Omental fat pad (tissue), 4 donors: ENCODE results near the gene ANTKMT. TPM values are rescaled to one million over a fixed set of nuclear protein-coding genes. Genes with fewer than 3 reads are reported as not detected.
"Not testable (repeated sequence)": the region's sequence is repeated elsewhere in the genome, so short reads cannot be mapped to it uniquely, and the experiment has no call there.

Source experiments
- ATAC-seq: fragments of 150-250 bp; one replicate; pipeline ENCODE4 v1.9.1; 2016; ENCODE audit warnings: mild to moderate bottlenecking, moderate library complexity; ENCODE audit not compliant: low FRiP score
- DNase-seq: peaks from one replicate; pipeline ENCODE4 v3.0.0-alpha.2; 2019; ENCODE audit warnings: low spot score
- CTCF ChIP-seq, 3 donors: fragments of 450-650 bp; IDR thresholded peaks; one replicate each; pipeline ENCODE4 v1.5.1; 2016 to 2017; ENCODE audit warnings: antibody characterized with exemption in 3 of 3, mild to moderate bottlenecking in 3 of 3, moderate library complexity in 2 of 3
- total RNA-seq, 4 donors: library from RNA; depleted of rRNA; stranded (reverse); fragments of >200 nt; gene quantifications; one replicate each; pipeline ENCODE4 v1.1.0, GENCODE V29; 2016

The ANTKMT gene
- total RNA-seq, 4 donors from 2014 or later = 21.9 to 45.4 (median 36.2) TPM

GRCh38 chr16:751152-752006, 30.4 kb downstream of the ANTKMT start:
- no peak for TF ChIP-seq CTCF (IDR thresholded peaks at IDR 0.05)
- ATAC-seq = no peak

GRCh38 chr16:752007-752312, 31.0 kb downstream of the ANTKMT start:
- ATAC-seq (no peak), DNase-seq (no peak)
- no peak for TF ChIP-seq CTCF (IDR thresholded peaks at IDR 0.05)

More at GRCh38 chr16:751152-752006, 30.4 kb downstream of the ANTKMT start:
- DNase-seq = no peak

GRCh38 chr16:754121-754607, 33.2 kb downstream of the ANTKMT start:
- not testable (repeated sequence) for DNase-seq
- ATAC-seq = peak; percentile 48

GRCh38 chr16:754656-755055, 33.7 kb downstream of the ANTKMT start:
- TF ChIP-seq CTCF (IDR thresholded peaks at IDR 0.05) = no peak
- DNase-seq (no peak), ATAC-seq (no peak)

GRCh38 chr16:756428-756827, 35.5 kb downstream of the ANTKMT start:
- DNase-seq = no peak
- no peak for ATAC-seq
- no peak for TF ChIP-seq CTCF (IDR thresholded peaks at IDR 0.05)

GRCh38 chr16:759110-759910, 38.4 kb downstream of the ANTKMT start:
- TF ChIP-seq CTCF (IDR thresholded peaks at IDR 0.05) = no peak
- DNase-seq = no peak
- ATAC-seq = no peak

GRCh38 chr16:760065-760464, 39.1 kb downstream of the ANTKMT start:
- no peak for TF ChIP-seq CTCF (IDR thresholded peaks at IDR 0.05)
- no peak for DNase-seq
- peak; percentile 23 for ATAC-seq
